Cardiac fibroblast (primary cell): ENCODE results near the gene RARB.

Experiments used
- DNase-seq, 2 donors: peaks; one replicate each; pipeline versions ENCODE4 v3.0.0 to v3.0.0-alpha.2; 2010; ENCODE audit warnings: low read depth in 2 of 2
- H3K4me3 ChIP-seq, 2 donors: replicated peaks in 1 of 2; 1 replicate in 1 of 2; 2 replicates in 1 of 2; pipeline ENCODE4 v1.5.1; 2011; ENCODE audit warnings: low read depth in 2 of 2, low read length in 2 of 2, mild to moderate bottlenecking in 2 of 2, moderate library complexity in 1 of 2
- CTCF ChIP-seq: IDR thresholded peaks from one replicate; pipeline ENCODE4 v1.5.1; 2011; ENCODE audit warnings: low read depth, mild to moderate bottlenecking, low read length, inconsistent platforms

Gene RARB

GRCh38 chr3:25572919-25573385, 144.9 kb downstream of the RARB start:
- DNase-seq, result peak; percentile 30 to 69
- TF ChIP-seq CTCF, result no peak
- no peak overlapping the region for H3K4me3 ChIP-seq

DNA sequence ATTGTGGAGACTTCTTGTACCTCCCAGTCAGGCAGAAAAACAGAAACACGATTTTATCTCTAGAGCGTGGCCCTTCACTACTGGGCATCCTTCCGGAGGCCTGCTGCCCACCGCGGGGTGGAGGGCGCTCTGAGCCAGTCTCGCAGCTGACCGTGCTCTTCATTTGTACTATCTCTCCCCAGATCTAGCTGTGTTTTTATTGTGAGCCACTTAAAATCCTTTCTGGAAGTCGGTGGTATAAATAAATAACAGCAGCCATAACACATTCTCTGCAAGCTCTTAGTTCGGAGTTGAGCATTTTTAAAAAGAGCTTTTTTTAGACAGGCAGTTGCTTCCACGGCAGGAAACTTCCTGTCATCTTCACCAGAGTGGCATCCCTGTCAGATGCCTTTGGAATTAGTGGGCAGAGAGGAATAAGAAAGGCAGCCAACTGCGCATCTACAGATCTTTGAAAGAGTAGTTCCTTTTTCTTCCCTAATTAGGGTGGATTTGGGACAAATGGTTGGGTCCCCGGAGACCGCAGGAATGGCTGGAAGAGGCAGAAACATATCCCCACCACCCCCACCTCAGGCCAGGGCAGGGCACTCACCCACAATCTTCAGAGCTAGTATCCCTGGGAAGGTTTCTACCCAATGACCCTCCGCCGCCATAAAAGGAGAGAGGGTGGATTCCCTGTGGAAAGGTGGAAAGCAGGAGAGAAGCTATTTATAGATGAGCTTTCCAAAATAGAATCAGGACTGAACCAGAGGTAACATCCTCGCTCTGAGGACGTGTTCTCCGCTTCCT, 145.5 kb downstream of the RARB start:
- TF ChIP-seq CTCF, result no peak
- peak in 1 of 2 donors; percentile 69 for DNase-seq
- no peak overlapping the region for H3K4me3 ChIP-seq

GRCh38 chr3:25574172-25574765, 146.2 kb downstream of the RARB start:
- DNase-seq, result no peak
- no peak for TF ChIP-seq CTCF

GRCh38 chr3:25575001-25575400, 146.9 kb downstream of the RARB start:
- no peak overlapping the region for H3K4me3 ChIP-seq

More at GRCh38 chr3:25574172-25574765, 146.2 kb downstream of the RARB start:
- H3K4me3 ChIP-seq, result no peak overlapping the region

DNA sequence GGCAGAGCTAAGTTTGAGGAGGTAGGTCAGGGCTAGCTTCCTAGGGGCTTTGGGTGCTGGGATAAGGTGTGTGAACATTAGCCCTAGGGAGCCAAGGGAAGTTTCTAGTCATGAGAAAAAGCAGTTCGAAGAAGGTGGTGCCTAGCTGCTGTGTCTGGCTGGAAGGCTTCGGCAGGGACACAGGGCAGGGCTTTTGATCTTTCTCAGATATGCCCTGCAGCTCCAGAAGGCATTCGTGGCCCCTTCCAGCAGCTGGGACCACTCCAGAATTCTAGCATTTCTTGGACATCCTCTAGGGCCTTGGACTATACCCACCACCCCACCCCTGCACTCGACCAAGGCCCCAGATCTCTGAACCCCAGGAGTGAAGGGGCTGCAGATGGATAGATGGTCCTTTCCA, 148.1 kb downstream of the RARB start:
- no peak for TF ChIP-seq CTCF
- DNase-seq, result no peak
- H3K4me3 ChIP-seq, result no peak overlapping the region

More at GRCh38 chr3:25575001-25575400, 146.9 kb downstream of the RARB start:
- TF ChIP-seq CTCF, result no peak
- no peak for DNase-seq

DNA sequence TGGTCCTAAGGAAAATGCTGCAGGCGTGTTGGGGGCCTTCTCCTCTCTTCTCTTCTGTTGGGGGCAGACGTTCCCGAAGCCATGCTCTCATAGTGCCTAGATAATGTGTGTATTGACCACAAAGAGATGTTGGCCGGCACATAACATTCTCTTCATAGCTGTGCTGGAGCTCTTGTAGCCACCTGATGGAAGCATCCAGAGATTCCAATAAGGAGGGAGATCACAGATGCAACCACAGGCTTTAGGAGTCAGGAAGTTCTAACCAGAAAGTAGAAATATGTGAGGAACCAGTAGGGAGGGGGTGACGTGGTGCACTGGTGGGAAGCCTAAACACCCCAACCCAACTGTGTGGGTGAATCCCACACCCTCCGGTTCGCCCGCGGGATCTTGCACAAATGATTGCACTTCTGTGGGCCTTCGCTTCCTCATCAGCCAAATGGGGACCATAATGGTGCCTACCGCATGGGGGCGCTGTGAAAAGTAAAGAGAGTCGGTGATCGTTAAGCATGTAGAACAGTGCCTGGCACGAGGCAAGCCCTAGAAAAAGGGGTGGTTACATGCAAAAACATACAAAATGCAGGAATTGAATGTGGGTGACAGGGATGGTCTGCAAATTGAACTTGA, 148.9 kb downstream of the RARB start:
- DNase-seq, result no peak
- no peak for TF ChIP-seq CTCF
- H3K4me3 ChIP-seq, result no peak overlapping the region
